ENCODE results near the gene PRKG1. TPM values are rescaled to one million over a fixed set of nuclear protein-coding genes. Genes with fewer than 3 reads are reported as not detected.

Gene PRKG1
- total RNA-seq, 1 experiment from 2014 or later = 0.21 TPM

GRCh38 chr10:51311228-51311627 is 236.9 kb downstream of the PRKG1 start:
- intact Hi-C loops (cut with micrococcal nuclease; ENCODE audit: unreplicated experiment) = no loop called here
- no TSS peak for BruUV-seq (replicated peaks)
- H3K27me3 Mint-ChIP-seq (ENCODE audit: unreplicated experiment) = no peaks in the 10 kb centered on the region
- CTCF ChIA-PET = no interaction called here
- H3K4me1 Mint-ChIP-seq (ENCODE audit: low read depth, unreplicated experiment) = no peaks in the 10 kb centered on the region
- no peak overlapping the region for H3K27ac Mint-ChIP-seq (ENCODE audit: unreplicated experiment)
- no peak overlapping the region for H3K4me3 Mint-ChIP-seq (ENCODE audit: low read depth, unreplicated experiment)
- H3K36me3 Mint-ChIP-seq (ENCODE audit: insufficient read depth, unreplicated experiment) = no peaks in the 10 kb centered on the region
- no peak for DNase-seq
- TF ChIP-seq, protein P1, sequence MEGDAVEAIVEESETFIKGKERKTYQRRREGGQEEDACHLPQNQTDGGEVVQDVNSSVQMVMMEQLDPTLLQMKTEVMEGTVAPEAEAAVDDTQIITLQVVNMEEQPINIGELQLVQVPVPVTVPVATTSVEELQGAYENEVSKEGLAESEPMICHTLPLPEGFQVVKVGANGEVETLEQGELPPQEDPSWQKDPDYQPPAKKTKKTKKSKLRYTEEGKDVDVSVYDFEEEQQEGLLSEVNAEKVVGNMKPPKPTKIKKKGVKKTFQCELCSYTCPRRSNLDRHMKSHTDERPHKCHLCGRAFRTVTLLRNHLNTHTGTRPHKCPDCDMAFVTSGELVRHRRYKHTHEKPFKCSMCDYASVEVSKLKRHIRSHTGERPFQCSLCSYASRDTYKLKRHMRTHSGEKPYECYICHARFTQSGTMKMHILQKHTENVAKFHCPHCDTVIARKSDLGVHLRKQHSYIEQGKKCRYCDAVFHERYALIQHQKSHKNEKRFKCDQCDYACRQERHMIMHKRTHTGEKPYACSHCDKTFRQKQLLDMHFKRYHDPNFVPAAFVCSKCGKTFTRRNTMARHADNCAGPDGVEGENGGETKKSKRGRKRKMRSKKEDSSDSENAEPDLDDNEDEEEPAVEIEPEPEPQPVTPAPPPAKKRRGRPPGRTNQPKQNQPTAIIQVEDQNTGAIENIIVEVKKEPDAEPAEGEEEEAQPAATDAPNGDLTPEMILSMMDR (IDR thresholded peaks at IDR 0.05; ENCODE audit: unreplicated experiment) = no peak
- no peaks in the 10 kb centered on the region for H3K9me3 Mint-ChIP-seq (ENCODE audit: low read depth, unreplicated experiment)

DNA sequence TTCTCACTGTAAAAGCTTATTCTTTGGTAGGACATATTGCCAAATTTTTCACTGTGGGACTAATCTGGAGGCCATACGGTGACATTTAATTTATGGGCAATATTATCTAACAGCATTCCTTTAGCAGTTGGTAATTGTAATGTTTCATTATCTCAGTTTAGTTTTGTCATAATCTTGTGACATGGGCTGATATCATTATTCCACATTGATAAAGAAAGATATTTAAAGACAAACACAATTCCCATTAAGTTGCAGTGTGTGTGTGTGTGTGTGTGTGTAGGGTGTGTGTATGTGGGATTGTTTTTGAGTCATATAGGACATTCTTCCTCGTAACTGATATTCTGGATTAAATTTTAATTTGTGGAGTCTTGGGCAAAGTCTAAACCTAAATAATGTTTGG is 238.5 kb downstream of the PRKG1 start:
- Mint-ChIP-seq H3K27ac (ENCODE audit: unreplicated experiment) (no peak overlapping the region), H3K36me3 (ENCODE audit: insufficient read depth, unreplicated experiment) (no peaks in the 10 kb centered on the region), H3K4me1 (ENCODE audit: low read depth, unreplicated experiment) (no peaks in the 10 kb centered on the region), H3K4me3 (ENCODE audit: low read depth, unreplicated experiment) (no peak overlapping the region), H3K27me3 (ENCODE audit: unreplicated experiment) (no peaks in the 10 kb centered on the region), H3K9me3 (ENCODE audit: low read depth, unreplicated experiment) (no peaks in the 10 kb centered on the region)
- intact Hi-C loops (cut with micrococcal nuclease; ENCODE audit: unreplicated experiment) = no loop called here
- TF ChIP-seq, protein P1 (IDR thresholded peaks at IDR 0.05; ENCODE audit: unreplicated experiment) = no peak
- CTCF ChIA-PET = no interaction called here
- no TSS peak for BruUV-seq (replicated peaks)
- DNase-seq = no peak

- TF ChIP-seq, protein P1 (IDR thresholded peaks at IDR 0.05; ENCODE audit: unreplicated experiment) = no peak
- CTCF ChIA-PET = no interaction called here
- intact Hi-C loops (cut with micrococcal nuclease; ENCODE audit: unreplicated experiment) = no loop called here
- DNase-seq = no peak
- H3K9me3 Mint-ChIP-seq (ENCODE audit: low read depth, unreplicated experiment) = no peaks in the 10 kb centered on the region
- no peaks in the 10 kb centered on the region for H3K27me3 Mint-ChIP-seq (ENCODE audit: unreplicated experiment)
- H3K4me3 Mint-ChIP-seq (ENCODE audit: low read depth, unreplicated experiment) = no peak overlapping the region
- no peaks in the 10 kb centered on the region for H3K36me3 Mint-ChIP-seq (ENCODE audit: insufficient read depth, unreplicated experiment)
- BruUV-seq (replicated peaks) = no TSS peak
- no peak overlapping the region for H3K27ac Mint-ChIP-seq (ENCODE audit: unreplicated experiment)
- H3K4me1 Mint-ChIP-seq (ENCODE audit: low read depth, unreplicated experiment) = no peaks in the 10 kb centered on the region
Measured at GRCh38 chr10:51313251-51313650, 239.0 kb downstream of the PRKG1 start.

- Mint-ChIP-seq H3K36me3 (ENCODE audit: insufficient read depth, unreplicated experiment) (no peaks in the 10 kb centered on the region), H3K4me3 (ENCODE audit: low read depth, unreplicated experiment) (no peak overlapping the region), H3K9me3 (ENCODE audit: low read depth, unreplicated experiment) (no peaks in the 10 kb centered on the region), H3K4me1 (ENCODE audit: low read depth, unreplicated experiment) (no peaks in the 10 kb centered on the region), H3K27ac (ENCODE audit: unreplicated experiment) (no peak overlapping the region), H3K27me3 (ENCODE audit: unreplicated experiment) (peaks cover 3% of the 10 kb centered on the region)
- no TSS peak for BruUV-seq (replicated peaks)
- TF ChIP-seq, protein P1 (IDR thresholded peaks at IDR 0.05; ENCODE audit: unreplicated experiment) = no peak
- DNase-seq = no peak
- CTCF ChIA-PET = no interaction called here
- intact Hi-C loops (cut with micrococcal nuclease; ENCODE audit: unreplicated experiment) = no loop called here
Measured at GRCh38 chr10:51313773-51314478, 239.6 kb downstream of the PRKG1 start.
